ENCODE data around the gene DSCAM.

DSCAM gene

GRCh38 chr21:40355076-40355475 is 491.9 kb downstream of the DSCAM start:
- Histone ChIP-seq H3K9ac (ENCODE audit: low read depth in 1 of 2, low read length in 2 of 2) (no peak overlapping the region), H3K36me3 (ENCODE audit: control insufficient read depth in 1 of 2, insufficient read depth in 2 of 2, low read length in 2 of 2) (no peaks in the 10 kb centered on the region), H3K9me3 (ENCODE audit: control insufficient read depth in 1 of 2, low read length in 2 of 2) (no peaks in the 10 kb centered on the region), H3K27ac (ENCODE audit: low read depth, low read length) (no peak overlapping the region), H3K27me3 (ENCODE audit: control insufficient read depth in 1 of 2, insufficient read depth in 2 of 2, low read length in 2 of 2) (no peaks in the 10 kb centered on the region), H3K4me3 (ENCODE audit: low read depth in 1 of 2, low read length in 2 of 2) (no peak overlapping the region), H3K4me1 (ENCODE audit: control insufficient read depth in 1 of 2, insufficient read depth in 2 of 2, low read length in 2 of 2) (no peaks in the 10 kb centered on the region)

DNA sequence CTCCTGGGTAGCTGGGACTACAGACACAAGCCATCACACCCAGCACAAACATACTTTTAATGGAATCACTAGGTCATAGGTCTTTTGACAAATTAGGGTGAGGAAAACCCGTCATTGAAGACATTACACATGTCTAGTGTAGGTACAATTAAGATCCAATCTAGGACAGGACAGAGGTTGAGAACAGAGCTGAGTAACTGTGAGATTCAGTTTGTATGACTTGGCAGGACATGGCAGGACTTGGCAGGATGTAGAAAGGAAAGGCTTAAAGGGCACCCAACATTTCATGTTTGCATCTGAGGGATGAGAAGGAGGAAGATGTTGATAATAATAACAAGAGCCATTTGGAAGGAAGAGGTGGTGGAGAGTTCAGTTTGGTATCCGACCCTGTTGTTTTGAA is 496.0 kb downstream of the DSCAM start:
- H3K27ac ChIP-seq (ENCODE audit: low read depth, low read length) = no peak overlapping the region
- H3K9me3 ChIP-seq (ENCODE audit: control insufficient read depth in 1 of 2, low read length in 2 of 2) = no peaks in the 10 kb centered on the region
- no peaks in the 10 kb centered on the region for H3K27me3 ChIP-seq (ENCODE audit: control insufficient read depth in 1 of 2, insufficient read depth in 2 of 2, low read length in 2 of 2)
- H3K4me1 ChIP-seq (ENCODE audit: control insufficient read depth in 1 of 2, insufficient read depth in 2 of 2, low read length in 2 of 2) = no peaks in the 10 kb centered on the region
- no peaks in the 10 kb centered on the region for H3K36me3 ChIP-seq (ENCODE audit: control insufficient read depth in 1 of 2, insufficient read depth in 2 of 2, low read length in 2 of 2)
- no peak overlapping the region for H3K4me3 ChIP-seq (ENCODE audit: low read depth in 1 of 2, low read length in 2 of 2)
- no peak overlapping the region for H3K9ac ChIP-seq (ENCODE audit: low read depth in 1 of 2, low read length in 2 of 2)

DNA sequence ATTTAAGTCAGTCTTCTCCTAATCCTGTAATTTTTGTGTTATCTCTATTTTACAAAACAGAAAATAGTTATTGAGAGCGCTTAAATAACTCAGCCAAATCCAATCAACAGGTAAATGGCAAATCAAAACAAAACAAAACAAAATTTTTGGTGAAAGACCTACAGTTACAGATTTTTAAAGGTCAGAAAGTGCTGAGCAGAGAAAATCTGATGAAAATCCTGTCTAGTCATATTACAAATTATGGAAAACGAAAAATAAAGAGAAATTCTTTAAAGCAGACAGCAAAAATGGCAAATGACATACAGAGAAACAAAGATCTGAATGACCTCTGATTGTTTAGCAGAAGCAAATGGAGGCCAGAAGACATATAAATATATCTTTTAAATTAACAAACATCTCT is 497.4 kb downstream of the DSCAM start:
- no peaks in the 10 kb centered on the region for H3K36me3 ChIP-seq (ENCODE audit: control insufficient read depth in 1 of 2, insufficient read depth in 2 of 2, low read length in 2 of 2)
- no peaks in the 10 kb centered on the region for H3K9me3 ChIP-seq (ENCODE audit: control insufficient read depth in 1 of 2, low read length in 2 of 2)

GRCh38 chr21:40345711-40346321 is 501.1 kb downstream of the DSCAM start:
- Histone ChIP-seq H3K27ac (ENCODE audit: low read depth, low read length) (no peak overlapping the region), H3K4me3 (ENCODE audit: low read depth in 1 of 2, low read length in 2 of 2) (no peak overlapping the region), H3K27me3 (ENCODE audit: control insufficient read depth in 1 of 2, insufficient read depth in 2 of 2, low read length in 2 of 2) (no peaks in the 10 kb centered on the region), H3K4me1 (ENCODE audit: control insufficient read depth in 1 of 2, insufficient read depth in 2 of 2, low read length in 2 of 2) (no peaks in the 10 kb centered on the region), H3K9ac (ENCODE audit: low read depth in 1 of 2, low read length in 2 of 2) (no peak overlapping the region), H3K9me3 (ENCODE audit: control insufficient read depth in 1 of 2, low read length in 2 of 2) (no peaks in the 10 kb centered on the region), H3K36me3 (ENCODE audit: control insufficient read depth in 1 of 2, insufficient read depth in 2 of 2, low read length in 2 of 2) (no peaks in the 10 kb centered on the region)

More for the DNA sequence above, 497.4 kb downstream of the DSCAM start:
- Histone ChIP-seq H3K27ac (ENCODE audit: low read depth, low read length) (no peak overlapping the region), H3K9ac (ENCODE audit: low read depth in 1 of 2, low read length in 2 of 2) (no peak overlapping the region), H3K4me3 (ENCODE audit: low read depth in 1 of 2, low read length in 2 of 2) (no peak overlapping the region), H3K4me1 (ENCODE audit: control insufficient read depth in 1 of 2, insufficient read depth in 2 of 2, low read length in 2 of 2) (no peaks in the 10 kb centered on the region), H3K27me3 (ENCODE audit: control insufficient read depth in 1 of 2, insufficient read depth in 2 of 2, low read length in 2 of 2) (no peaks in the 10 kb centered on the region)

GRCh38 chr21:40340357-40340756 is 506.6 kb downstream of the DSCAM start:
- Histone ChIP-seq H3K36me3 (ENCODE audit: control insufficient read depth in 1 of 2, insufficient read depth in 2 of 2, low read length in 2 of 2) (no peaks in the 10 kb centered on the region), H3K4me3 (ENCODE audit: low read depth in 1 of 2, low read length in 2 of 2) (no peak overlapping the region), H3K9me3 (ENCODE audit: control insufficient read depth in 1 of 2, low read length in 2 of 2) (no peaks in the 10 kb centered on the region), H3K9ac (ENCODE audit: low read depth in 1 of 2, low read length in 2 of 2) (no peak overlapping the region), H3K27me3 (ENCODE audit: control insufficient read depth in 1 of 2, insufficient read depth in 2 of 2, low read length in 2 of 2) (no peaks in the 10 kb centered on the region), H3K4me1 (ENCODE audit: control insufficient read depth in 1 of 2, insufficient read depth in 2 of 2, low read length in 2 of 2) (no peaks in the 10 kb centered on the region), H3K27ac (ENCODE audit: low read depth, low read length) (no peak overlapping the region)

GRCh38 chr21:40339050-40339449 is 507.9 kb downstream of the DSCAM start:
- Histone ChIP-seq H3K36me3 (ENCODE audit: control insufficient read depth in 1 of 2, insufficient read depth in 2 of 2, low read length in 2 of 2) (no peaks in the 10 kb centered on the region), H3K27ac (ENCODE audit: low read depth, low read length) (no peak overlapping the region), H3K27me3 (ENCODE audit: control insufficient read depth in 1 of 2, insufficient read depth in 2 of 2, low read length in 2 of 2) (no peaks in the 10 kb centered on the region), H3K9me3 (ENCODE audit: control insufficient read depth in 1 of 2, low read length in 2 of 2) (no peaks in the 10 kb centered on the region), H3K4me1 (ENCODE audit: control insufficient read depth in 1 of 2, insufficient read depth in 2 of 2, low read length in 2 of 2) (no peaks in the 10 kb centered on the region), H3K4me3 (ENCODE audit: low read depth in 1 of 2, low read length in 2 of 2) (no peak overlapping the region), H3K9ac (ENCODE audit: low read depth in 1 of 2, low read length in 2 of 2) (no peak overlapping the region)

DNA sequence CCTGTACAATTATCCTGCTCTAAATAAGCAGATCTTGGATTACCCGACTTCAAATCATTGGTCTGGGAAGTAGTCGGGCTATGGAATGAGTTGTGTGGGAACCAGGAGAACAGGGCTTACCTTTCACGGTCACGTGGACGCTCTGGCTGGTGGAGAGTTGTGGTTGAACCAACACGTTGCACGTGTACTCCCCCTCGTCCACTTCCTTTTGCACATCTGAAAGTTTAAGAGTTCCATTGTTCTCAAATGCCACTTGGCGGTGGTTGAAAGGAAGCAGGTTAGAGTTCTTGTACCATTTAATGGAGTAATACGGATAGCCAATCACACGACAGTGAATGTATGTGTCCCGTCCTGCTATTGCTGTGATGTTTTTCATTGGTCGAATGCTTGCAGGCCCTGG is 509.0 kb downstream of the DSCAM start:
- Histone ChIP-seq H3K27ac (ENCODE audit: low read depth, low read length) (no peak overlapping the region), H3K4me1 (ENCODE audit: control insufficient read depth in 1 of 2, insufficient read depth in 2 of 2, low read length in 2 of 2) (no peaks in the 10 kb centered on the region), H3K36me3 (ENCODE audit: control insufficient read depth in 1 of 2, insufficient read depth in 2 of 2, low read length in 2 of 2) (no peaks in the 10 kb centered on the region), H3K4me3 (ENCODE audit: low read depth in 1 of 2, low read length in 2 of 2) (no peak overlapping the region), H3K9me3 (ENCODE audit: control insufficient read depth in 1 of 2, low read length in 2 of 2) (no peaks in the 10 kb centered on the region), H3K27me3 (ENCODE audit: control insufficient read depth in 1 of 2, insufficient read depth in 2 of 2, low read length in 2 of 2) (no peaks in the 10 kb centered on the region), H3K9ac (ENCODE audit: low read depth in 1 of 2, low read length in 2 of 2) (no peak overlapping the region)

DNA sequence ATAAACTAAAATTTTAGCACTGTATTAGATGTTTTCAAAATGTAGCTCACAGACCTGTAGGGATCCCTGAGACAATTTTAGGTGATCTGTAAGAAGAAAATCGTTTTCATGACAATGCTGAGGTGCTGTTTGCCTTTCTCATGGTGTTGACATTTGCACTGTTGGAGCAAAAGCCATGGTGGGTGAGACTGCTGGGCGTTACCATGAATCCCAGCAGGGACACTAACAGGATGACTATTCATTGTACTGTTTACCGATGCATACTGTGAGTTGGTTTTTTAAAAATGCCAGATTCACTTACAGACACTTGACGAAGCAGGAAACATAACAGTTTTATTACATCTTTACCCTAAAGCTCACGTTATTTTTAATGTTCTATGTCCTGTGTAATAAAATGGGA is 511.3 kb downstream of the DSCAM start:
- Histone ChIP-seq H3K4me1 (ENCODE audit: control insufficient read depth in 1 of 2, insufficient read depth in 2 of 2, low read length in 2 of 2) (no peaks in the 10 kb centered on the region), H3K27ac (ENCODE audit: low read depth, low read length) (no peak overlapping the region), H3K9ac (ENCODE audit: low read depth in 1 of 2, low read length in 2 of 2) (no peak overlapping the region), H3K36me3 (ENCODE audit: control insufficient read depth in 1 of 2, insufficient read depth in 2 of 2, low read length in 2 of 2) (no peaks in the 10 kb centered on the region), H3K4me3 (ENCODE audit: low read depth in 1 of 2, low read length in 2 of 2) (no peak overlapping the region), H3K9me3 (ENCODE audit: control insufficient read depth in 1 of 2, low read length in 2 of 2) (no peaks in the 10 kb centered on the region), H3K27me3 (ENCODE audit: control insufficient read depth in 1 of 2, insufficient read depth in 2 of 2, low read length in 2 of 2) (no peaks in the 10 kb centered on the region)

DNA sequence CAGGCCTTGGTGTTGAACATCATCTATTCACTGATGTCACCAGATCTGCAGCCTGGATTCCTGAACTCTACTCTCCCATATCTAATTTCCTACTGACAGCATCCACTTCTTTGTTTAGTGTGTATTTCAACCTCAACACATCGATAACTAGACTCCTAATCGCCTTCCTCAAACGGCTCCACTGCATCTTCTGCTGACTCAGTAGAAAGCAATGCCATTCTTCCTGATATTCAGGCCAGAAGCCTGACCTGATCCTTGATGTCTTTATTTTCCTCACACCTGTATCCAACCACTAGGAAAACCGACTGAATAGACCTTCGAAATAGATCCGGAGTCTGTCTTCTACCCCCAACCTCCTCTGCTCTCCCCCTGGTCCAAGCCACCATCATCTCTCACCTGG is 512.8 kb downstream of the DSCAM start:
- no peaks in the 10 kb centered on the region for H3K27me3 ChIP-seq (ENCODE audit: control insufficient read depth in 1 of 2, insufficient read depth in 2 of 2, low read length in 2 of 2)

DNA sequence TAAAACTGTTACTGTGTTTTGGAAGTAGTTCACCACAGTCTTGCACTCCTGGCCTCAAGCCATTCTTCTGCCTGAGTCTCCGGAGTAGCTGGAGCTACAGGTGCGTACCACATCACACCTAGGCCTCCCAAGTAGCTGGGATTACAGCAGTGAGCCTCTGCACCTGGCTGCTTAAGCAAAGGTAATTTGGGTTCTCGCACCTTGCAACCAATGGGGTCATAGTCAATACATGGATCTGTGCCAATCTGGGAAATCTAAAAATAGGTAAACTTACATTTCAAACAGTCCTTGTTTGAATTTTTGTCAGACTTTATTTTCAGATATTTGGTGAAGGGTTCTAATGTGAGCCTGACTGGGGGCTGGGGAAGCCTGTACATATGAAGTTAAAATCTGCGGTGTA is 513.2 kb downstream of the DSCAM start:
- Histone ChIP-seq H3K27me3 (ENCODE audit: control insufficient read depth in 1 of 2, insufficient read depth in 2 of 2, low read length in 2 of 2) (no peaks in the 10 kb centered on the region), H3K4me1 (ENCODE audit: control insufficient read depth in 1 of 2, insufficient read depth in 2 of 2, low read length in 2 of 2) (no peaks in the 10 kb centered on the region), H3K27ac (ENCODE audit: low read depth, low read length) (no peak overlapping the region), H3K9ac (ENCODE audit: low read depth in 1 of 2, low read length in 2 of 2) (no peak overlapping the region), H3K4me3 (ENCODE audit: low read depth in 1 of 2, low read length in 2 of 2) (no peak overlapping the region), H3K36me3 (ENCODE audit: control insufficient read depth in 1 of 2, insufficient read depth in 2 of 2, low read length in 2 of 2) (no peaks in the 10 kb centered on the region), H3K9me3 (ENCODE audit: control insufficient read depth in 1 of 2, low read length in 2 of 2) (no peaks in the 10 kb centered on the region)

More for the DNA sequence above, 512.8 kb downstream of the DSCAM start:
- Histone ChIP-seq H3K9me3 (ENCODE audit: control insufficient read depth in 1 of 2, low read length in 2 of 2) (no peaks in the 10 kb centered on the region), H3K4me3 (ENCODE audit: low read depth in 1 of 2, low read length in 2 of 2) (no peak overlapping the region), H3K9ac (ENCODE audit: low read depth in 1 of 2, low read length in 2 of 2) (no peak overlapping the region), H3K36me3 (ENCODE audit: control insufficient read depth in 1 of 2, insufficient read depth in 2 of 2, low read length in 2 of 2) (no peaks in the 10 kb centered on the region), H3K4me1 (ENCODE audit: control insufficient read depth in 1 of 2, insufficient read depth in 2 of 2, low read length in 2 of 2) (no peaks in the 10 kb centered on the region), H3K27ac (ENCODE audit: low read depth, low read length) (no peak overlapping the region)

DNA sequence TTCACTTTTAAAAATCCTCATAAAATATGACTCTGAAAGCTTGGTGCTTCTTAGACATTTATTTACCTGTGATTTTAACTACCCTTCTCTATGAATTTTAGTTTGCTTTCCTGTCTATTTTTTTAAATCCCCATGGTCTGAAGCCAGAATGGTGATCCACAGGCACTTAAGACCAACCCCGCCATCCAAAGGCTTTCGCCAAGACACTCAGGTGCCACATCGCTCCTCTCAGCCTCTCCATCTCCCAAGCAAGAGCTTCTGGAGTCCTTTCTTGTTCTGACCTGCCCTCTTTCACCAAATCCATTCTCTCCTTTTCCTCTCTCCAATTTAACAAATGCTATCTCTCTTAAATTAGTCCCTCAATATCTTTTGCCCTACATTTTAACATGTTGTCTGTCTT is 515.2 kb downstream of the DSCAM start:
- Histone ChIP-seq H3K27ac (ENCODE audit: low read depth, low read length) (no peak overlapping the region), H3K36me3 (ENCODE audit: control insufficient read depth in 1 of 2, insufficient read depth in 2 of 2, low read length in 2 of 2) (no peaks in the 10 kb centered on the region), H3K27me3 (ENCODE audit: control insufficient read depth in 1 of 2, insufficient read depth in 2 of 2, low read length in 2 of 2) (no peaks in the 10 kb centered on the region), H3K9ac (ENCODE audit: low read depth in 1 of 2, low read length in 2 of 2) (no peak overlapping the region), H3K9me3 (ENCODE audit: control insufficient read depth in 1 of 2, low read length in 2 of 2) (peaks cover 0 to 5% of the 10 kb centered on the region in 2 donors), H3K4me1 (ENCODE audit: control insufficient read depth in 1 of 2, insufficient read depth in 2 of 2, low read length in 2 of 2) (no peaks in the 10 kb centered on the region), H3K4me3 (ENCODE audit: low read depth in 1 of 2, low read length in 2 of 2) (no peak overlapping the region)

Data from duodenal mucosa (tissue), 2 donors.